ENCODE data around the gene SIX6.

DNA sequence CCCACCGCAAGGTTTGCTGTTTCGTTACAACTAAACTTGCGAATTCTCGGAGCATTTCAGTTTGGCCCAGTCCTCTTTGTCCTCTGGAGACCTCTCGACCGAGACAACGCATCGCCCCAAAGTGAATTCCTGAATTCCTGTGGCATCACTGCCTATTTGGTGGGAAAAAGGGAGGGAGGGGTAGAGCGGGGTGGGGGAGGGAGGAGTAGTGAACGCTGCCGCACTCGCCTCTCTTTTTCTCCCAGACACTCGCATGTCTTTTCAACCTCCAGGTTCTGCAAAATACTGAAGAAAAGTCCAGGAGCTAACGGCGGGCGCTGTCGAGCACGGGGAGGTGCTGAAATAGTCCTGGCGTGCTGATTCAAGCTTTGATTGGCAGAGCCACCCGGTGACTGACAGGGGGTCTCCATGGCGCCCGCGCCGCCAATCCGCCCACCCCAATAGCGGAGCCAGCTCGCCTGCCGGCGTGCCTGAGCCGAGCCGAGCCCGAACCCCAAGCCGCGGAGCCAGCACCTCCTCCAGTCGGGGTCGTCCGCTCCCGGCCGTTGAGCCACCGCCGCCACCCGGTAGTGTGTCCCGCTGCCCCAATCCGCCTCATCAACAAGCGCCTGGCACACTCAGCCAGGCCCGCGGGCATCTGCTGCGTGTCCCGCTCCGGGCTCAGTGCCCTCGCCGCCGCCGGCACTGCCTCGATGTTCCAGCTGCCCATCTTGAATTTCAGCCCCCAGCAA lies at the start of gene SIX6:
- TF ChIP-seq POLR2AphosphoS5 (IDR thresholded peaks at IDR 0.05; ENCODE audit: low read depth, low read length): no peak
- TF ChIP-seq, protein P1, sequence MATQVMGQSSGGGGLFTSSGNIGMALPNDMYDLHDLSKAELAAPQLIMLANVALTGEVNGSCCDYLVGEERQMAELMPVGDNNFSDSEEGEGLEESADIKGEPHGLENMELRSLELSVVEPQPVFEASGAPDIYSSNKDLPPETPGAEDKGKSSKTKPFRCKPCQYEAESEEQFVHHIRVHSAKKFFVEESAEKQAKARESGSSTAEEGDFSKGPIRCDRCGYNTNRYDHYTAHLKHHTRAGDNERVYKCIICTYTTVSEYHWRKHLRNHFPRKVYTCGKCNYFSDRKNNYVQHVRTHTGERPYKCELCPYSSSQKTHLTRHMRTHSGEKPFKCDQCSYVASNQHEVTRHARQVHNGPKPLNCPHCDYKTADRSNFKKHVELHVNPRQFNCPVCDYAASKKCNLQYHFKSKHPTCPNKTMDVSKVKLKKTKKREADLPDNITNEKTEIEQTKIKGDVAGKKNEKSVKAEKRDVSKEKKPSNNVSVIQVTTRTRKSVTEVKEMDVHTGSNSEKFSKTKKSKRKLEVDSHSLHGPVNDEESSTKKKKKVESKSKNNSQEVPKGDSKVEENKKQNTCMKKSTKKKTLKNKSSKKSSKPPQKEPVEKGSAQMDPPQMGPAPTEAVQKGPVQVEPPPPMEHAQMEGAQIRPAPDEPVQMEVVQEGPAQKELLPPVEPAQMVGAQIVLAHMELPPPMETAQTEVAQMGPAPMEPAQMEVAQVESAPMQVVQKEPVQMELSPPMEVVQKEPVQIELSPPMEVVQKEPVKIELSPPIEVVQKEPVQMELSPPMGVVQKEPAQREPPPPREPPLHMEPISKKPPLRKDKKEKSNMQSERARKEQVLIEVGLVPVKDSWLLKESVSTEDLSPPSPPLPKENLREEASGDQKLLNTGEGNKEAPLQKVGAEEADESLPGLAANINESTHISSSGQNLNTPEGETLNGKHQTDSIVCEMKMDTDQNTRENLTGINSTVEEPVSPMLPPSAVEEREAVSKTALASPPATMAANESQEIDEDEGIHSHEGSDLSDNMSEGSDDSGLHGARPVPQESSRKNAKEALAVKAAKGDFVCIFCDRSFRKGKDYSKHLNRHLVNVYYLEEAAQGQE (IDR thresholded peaks at IDR 0.05; ENCODE audit: insufficient read depth in 1 of 2, low read depth in 2 of 2, low read length in 2 of 2): peak in 1 of 2 experiments; percentile 80; a peak in 1 of 4 replicates
- TF ChIP-seq TAF1 (IDR thresholded peaks at IDR 0.05; ENCODE audit: borderline replicate concordance, insufficient read depth, low read length): no peak
- no peak for TF ChIP-seq SIN3A (IDR thresholded peaks at IDR 0.05; ENCODE audit: borderline replicate concordance, insufficient read depth, low read length)
